Mammary epithelial cell (primary cell): ENCODE results near the gene TMEM26.

Source experiments
- CTCF ChIP-seq, 2 donors: IDR thresholded peaks in 1 of 2; conservative IDR thresholded peaks in 1 of 2; 2 replicates each; pipeline ENCODE4 v1.5.1; 2011 to 2012; ENCODE audit warnings: inconsistent platforms in 2 of 2, low read length in 2 of 2, mild to moderate bottlenecking in 2 of 2, control low read depth in 1 of 2, low read depth in 1 of 2; ENCODE audit not compliant: insufficient read depth in 1 of 2; ENCODE audit errors: extremely low read depth in 1 of 2
- EZH2 ChIP-seq: IDR thresholded peaks from 2 replicates; pipeline ENCODE4 v1.6.1; 2012; ENCODE audit warnings: low read length, inconsistent platforms, borderline replicate concordance

GRCh38 chr10:61423178-61423577 lies 30.0 kb downstream of the TMEM26 start:
- no peak for TF ChIP-seq CTCF (conservative IDR thresholded peaks at IDR 0.05 in 1 of 2, IDR thresholded peaks at IDR 0.05 in 1 of 2; ENCODE audit: extremely low read depth in 1 of 2, insufficient read depth in 1 of 2, low read depth in 1 of 2, low read length in 2 of 2)
- TF ChIP-seq EZH2, result no peak
